PC-3 (cell line): ENCODE data around the gene CMTM8.

Source experiments
- CTCF ChIP-seq: fragments of 300-600 bp; sonication (generic); conservative IDR thresholded peaks from 2 replicates; pipeline ENCODE4 v1.5.1; 2017; ENCODE audit warnings: antibody characterized with exemption, low read depth, mild to moderate bottlenecking, low read length
- EZH2 ChIP-seq: fragments of 300-600 bp; sonication (generic); IDR thresholded peaks from one replicate; pipeline ENCODE4 v1.6.1; 2017; ENCODE audit warnings: antibody characterized with exemption, mild to moderate bottlenecking, low read length; ENCODE audit not compliant: unreplicated experiment
- EZH2phosphoT487 ChIP-seq: fragments of 300-600 bp; sonication (generic); IDR thresholded peaks from 2 replicates; pipeline ENCODE4 v1.6.1; 2018; ENCODE audit warnings: mild to moderate bottlenecking, antibody characterized with exemption, low read length, borderline replicate concordance

DNA sequence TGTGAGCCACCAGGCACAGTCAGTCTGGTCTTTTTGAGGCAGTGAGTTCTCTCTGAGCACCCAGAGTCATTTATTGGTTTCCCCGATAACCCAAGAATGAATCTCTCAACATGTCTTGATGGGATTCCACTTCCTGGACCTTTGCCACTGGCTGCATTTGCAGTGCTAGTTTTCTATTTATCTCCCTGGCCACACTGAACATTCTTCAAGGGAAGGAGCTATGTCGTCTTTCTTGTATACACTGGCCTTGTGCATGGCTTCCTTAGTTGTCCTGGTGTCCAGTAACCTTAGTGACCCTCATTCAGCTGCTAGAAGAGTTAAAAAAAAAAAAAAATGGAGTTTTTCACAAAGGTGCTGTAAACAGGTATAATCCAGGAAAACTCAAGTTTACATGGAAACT is 88.3 kb downstream of the CMTM8 start:
- TF ChIP-seq CTCF (no peak), EZH2phosphoT487 (no peak), EZH2 (no peak)
